NB4 (cell line): ENCODE data around the gene TAP1.

Source experiments
- CTCF ChIP-seq: IDR thresholded peaks from one replicate; pipeline ENCODE4 v1.5.1; 2012; ENCODE audit warnings: low read depth, low read length
- MYC ChIP-seq: IDR thresholded peaks from 2 replicates; pipeline ENCODE4 v1.6.1; 2011; ENCODE audit warnings: low read depth, low read length

GRCh38 chr6:32816746-32817204 is 36.7 kb downstream of the TAP1 start, which contains the start of gene HLA-DOB:
- TF ChIP-seq MYC (no peak), CTCF (no peak)
